ENCODE data around the gene SLC38A9. TPM values are rescaled to one million over a fixed set of nuclear protein-coding genes. Genes with fewer than 3 reads are reported as not detected.

Gene SLC38A9
- polyA plus RNA-seq, 2 of the 4 experiments (the other 2 are of a cell fraction): 22.8 to 37.3 TPM

DNA sequence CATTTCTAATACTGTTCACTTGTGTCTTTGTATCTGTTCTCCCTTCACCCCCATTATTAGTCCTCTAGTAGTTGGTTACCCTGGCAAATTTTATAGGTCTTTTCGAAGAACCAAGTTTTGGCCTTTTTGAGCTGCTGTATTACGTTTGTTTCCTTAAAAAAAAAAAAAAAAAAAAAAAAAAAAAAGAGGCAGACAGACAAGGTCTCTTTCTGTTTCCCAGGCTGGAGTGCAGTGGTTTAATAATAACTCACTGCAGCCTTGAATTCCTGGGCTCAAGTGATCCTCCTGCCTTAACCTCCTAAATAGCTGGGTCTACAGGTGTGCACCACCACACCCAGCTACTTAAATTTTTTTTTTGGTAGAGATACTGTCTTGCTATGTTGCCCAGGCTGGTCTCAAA is 46.6 kb upstream of the SLC38A9 start:
- H3K4me2 ChIP-seq: peak overlapping the region; percentile 22; the same call in 2 of the 3 replicates
- H3K4me3 ChIP-seq: no peak overlapping the region
- WGBS (ENCODE audit: missing lambda C conversion rate): 82% methylated on average over 2 of the region's 2 CpGs
- no peak overlapping the region for H3K27ac ChIP-seq
- peaks cover 12% of the 10 kb centered on the region; the same call in 2 of the 3 replicates for H3K4me1 ChIP-seq
- ATAC-seq (no peak), DNase-seq (ENCODE audit: low read depth in 1 of 2, low spot score in 1 of 2) (no peak), FAIRE-seq (no peak)
- H3K9me3 ChIP-seq: no peaks in the 10 kb centered on the region
- ChIA-PET POLR2A (interaction anchor here (0.7 kb wide), 1 partner anchor 55 kb away, joined by 3 read pairs; no protein-coding TSS in a partner anchor), CTCF (interaction anchor here (0.7 to 1.2 kb wide), 2 partner anchors 130 to 162 kb away, joined by 3 to 6 read pairs; no protein-coding TSS in a partner anchor)
- no peak for TF ChIP-seq ZNF302 (CRISPR knock-in tag; IDR thresholded peaks at IDR 0.05)
- no peak for TF ChIP-seq RARB (CRISPR knock-in tag; IDR thresholded peaks at IDR 0.05)
- no peak for TF ChIP-seq FOSB (CRISPR knock-in tag; IDR thresholded peaks at IDR 0.05)
- TF ChIP-seq HOXB5 (CRISPR knock-in tag; IDR thresholded peaks at IDR 0.05): no peak

DNA sequence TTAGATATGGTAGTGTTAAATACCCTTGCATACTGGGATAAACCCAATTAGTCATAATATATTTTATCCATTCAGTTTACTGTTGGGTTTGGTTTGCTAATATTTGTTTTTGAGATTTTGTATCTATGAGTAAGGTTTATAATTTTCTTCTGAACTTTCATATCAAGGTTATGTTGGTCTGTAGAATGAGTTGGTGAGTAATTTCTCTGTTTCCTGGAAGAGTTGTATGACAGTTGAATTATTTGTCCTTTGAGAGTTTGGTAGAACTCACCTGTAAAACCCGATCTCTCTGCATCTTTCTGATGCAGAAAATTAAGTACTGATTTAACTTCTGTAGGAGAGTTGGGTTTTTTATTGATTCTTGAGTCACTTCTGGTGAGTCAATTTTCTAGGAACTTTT is 46.1 kb upstream of the SLC38A9 start:
- Histone ChIP-seq H3K4me2 (peak overlapping the region; percentile 22; the same call in 2 of the 3 replicates), H3K27ac (no peak overlapping the region), H3K9me3 (no peaks in the 10 kb centered on the region), H3K4me1 (peaks cover 12% of the 10 kb centered on the region; the same call in 2 of the 3 replicates), H3K4me3 (no peak overlapping the region)
- 47% methylated on average over 1 of the region's 1 CpG for WGBS (ENCODE audit: missing lambda C conversion rate)
- FAIRE-seq (no peak), DNase-seq (ENCODE audit: low read depth in 1 of 2, low spot score in 1 of 2) (peak in 1 of 2 experiments; percentile 13), ATAC-seq (no peak)
- TF ChIP-seq RCOR1 (IDR thresholded peaks at IDR 0.05; ENCODE audit: low read depth, low read length) (no peak), EHMT2 (IDR thresholded peaks at IDR 0.05; ENCODE audit: low read depth) (no peak), HOXB5 (CRISPR knock-in tag; IDR thresholded peaks at IDR 0.05) (no peak), MAZ (IDR thresholded peaks at IDR 0.05; ENCODE audit: borderline replicate concordance, low read depth, low read length) (no peak), FOSL2 (IDR thresholded peaks at IDR 0.05) (no peak), FOSL2 (CRISPR knock-in tag; IDR thresholded peaks at IDR 0.05) (peak; percentile 29; the same call in 1 of the 2 replicates), JUNB (IDR thresholded peaks at IDR 0.05) (0 out of 2 replicates have a peak, but pooled peaks have one; percentile 12)
- POLR2A ChIA-PET: no interaction called here
- CTCF ChIA-PET: interaction anchor here (1.2 kb wide), 1 partner anchor 162 kb away, joined by 6 read pairs; no protein-coding TSS in a partner anchor

DNA sequence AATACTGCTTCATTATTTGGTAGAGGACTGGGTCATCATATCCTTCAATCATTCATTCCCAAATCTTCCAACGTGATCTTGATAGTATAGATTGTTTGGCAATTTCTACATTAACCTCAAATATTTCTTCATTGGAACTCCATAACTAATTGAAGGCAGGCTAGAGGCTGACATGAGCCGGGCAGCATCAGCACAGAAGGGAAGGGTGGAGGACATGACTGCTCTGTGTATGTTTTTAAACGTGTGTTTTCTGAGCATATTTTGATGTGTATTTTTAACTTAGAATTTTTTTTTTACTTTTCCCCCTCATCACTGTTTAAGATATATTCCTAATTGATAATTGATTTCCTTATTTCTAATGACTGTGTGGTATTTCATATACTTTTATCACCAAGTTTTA is 38.4 kb upstream of the SLC38A9 start:
- no peak for FAIRE-seq
- no peak overlapping the region for H3K4me2 ChIP-seq
- no peaks in the 10 kb centered on the region for H3K4me1 ChIP-seq
- no peak for DNase-seq (ENCODE audit: low read depth in 1 of 2, low spot score in 1 of 2)
- no peaks in the 10 kb centered on the region for H3K9me3 ChIP-seq
- H3K4me3 ChIP-seq: no peak overlapping the region
- no peak for ATAC-seq
- 85% methylated on average over 3 of the region's 3 CpGs for WGBS (ENCODE audit: missing lambda C conversion rate)
- ChIA-PET POLR2A (no interaction called here), CTCF (no interaction called here)
- no peak overlapping the region for H3K27ac ChIP-seq
- TF ChIP-seq ESRRA (IDR thresholded peaks at IDR 0.05; ENCODE audit: borderline replicate concordance, low read length) (no peak), KDM1A (IDR thresholded peaks at IDR 0.05; ENCODE audit: low read depth) (no peak), JUNB (IDR thresholded peaks at IDR 0.05) (no peak), HOXB13 (CRISPR knock-in tag; IDR thresholded peaks at IDR 0.05; ENCODE audit: low read depth) (no peak), MAZ (IDR thresholded peaks at IDR 0.05; ENCODE audit: borderline replicate concordance, low read depth, low read length) (no peak), GATA3 (IDR thresholded peaks at IDR 0.05; ENCODE audit: borderline replicate concordance) (no peak), RAD21 (conservative IDR thresholded peaks at IDR 0.05 in 1 of 2, IDR thresholded peaks at IDR 0.05 in 1 of 2) (no peak), SREBF2 (IDR thresholded peaks at IDR 0.05) (no peak)
- TF ChIP-seq, protein P1, sequence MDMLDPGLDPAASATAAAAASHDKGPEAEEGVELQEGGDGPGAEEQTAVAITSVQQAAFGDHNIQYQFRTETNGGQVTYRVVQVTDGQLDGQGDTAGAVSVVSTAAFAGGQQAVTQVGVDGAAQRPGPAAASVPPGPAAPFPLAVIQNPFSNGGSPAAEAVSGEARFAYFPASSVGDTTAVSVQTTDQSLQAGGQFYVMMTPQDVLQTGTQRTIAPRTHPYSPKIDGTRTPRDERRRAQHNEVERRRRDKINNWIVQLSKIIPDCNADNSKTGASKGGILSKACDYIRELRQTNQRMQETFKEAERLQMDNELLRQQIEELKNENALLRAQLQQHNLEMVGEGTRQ (IDR thresholded peaks at IDR 0.05): no peak
- TF ChIP-seq, protein P2, sequence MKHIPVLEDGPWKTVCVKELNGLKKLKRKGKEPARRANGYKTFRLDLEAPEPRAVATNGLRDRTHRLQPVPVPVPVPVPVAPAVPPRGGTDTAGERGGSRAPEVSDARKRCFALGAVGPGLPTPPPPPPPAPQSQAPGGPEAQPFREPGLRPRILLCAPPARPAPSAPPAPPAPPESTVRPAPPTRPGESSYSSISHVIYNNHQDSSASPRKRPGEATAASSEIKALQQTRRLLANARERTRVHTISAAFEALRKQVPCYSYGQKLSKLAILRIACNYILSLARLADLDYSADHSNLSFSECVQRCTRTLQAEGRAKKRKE (CRISPR knock-in tag; IDR thresholded peaks at IDR 0.05; ENCODE audit: low read depth): no peak

DNA sequence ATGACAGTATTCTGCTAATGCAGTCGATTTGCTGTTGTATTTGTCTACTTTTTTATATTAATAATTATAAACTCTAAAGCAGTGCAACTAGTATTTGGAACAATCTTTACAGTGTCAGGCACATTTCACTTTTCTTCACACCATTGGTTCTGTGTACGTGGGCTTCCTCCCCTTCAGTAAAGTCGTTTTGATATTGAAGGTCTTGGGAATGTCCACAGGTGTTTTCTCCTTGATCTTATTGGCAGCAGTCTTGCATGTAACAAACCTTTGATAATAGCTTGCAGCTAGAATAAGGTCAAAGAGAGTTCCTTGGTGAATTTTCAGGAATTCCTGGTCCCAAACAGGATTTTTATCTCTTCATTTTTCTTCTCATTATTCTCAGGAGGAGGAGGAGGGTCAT is 37.9 kb upstream of the SLC38A9 start:
- Histone ChIP-seq H3K4me3 (no peak overlapping the region), H3K4me2 (no peak overlapping the region), H3K27ac (no peak overlapping the region), H3K9me3 (no peaks in the 10 kb centered on the region), H3K4me1 (no peaks in the 10 kb centered on the region)
- DNase-seq (ENCODE audit: low read depth in 1 of 2, low spot score in 1 of 2) (no peak), ATAC-seq (no peak), FAIRE-seq (no peak)
- WGBS (ENCODE audit: missing lambda C conversion rate): 40% methylated on average over 3 of the region's 3 CpGs
- ChIA-PET CTCF (no interaction called here), POLR2A (no interaction called here)
- no peak for TF ChIP-seq SMC3 (IDR thresholded peaks at IDR 0.05)
- no peak for TF ChIP-seq POLR2AphosphoS2 (conservative IDR thresholded peaks at IDR 0.05; ENCODE audit: low read length)
- no peak for TF ChIP-seq HOXB5 (CRISPR knock-in tag; IDR thresholded peaks at IDR 0.05)
- no peak for TF ChIP-seq EHF (CRISPR knock-in tag; IDR thresholded peaks at IDR 0.05)
- TF ChIP-seq, protein P3, sequence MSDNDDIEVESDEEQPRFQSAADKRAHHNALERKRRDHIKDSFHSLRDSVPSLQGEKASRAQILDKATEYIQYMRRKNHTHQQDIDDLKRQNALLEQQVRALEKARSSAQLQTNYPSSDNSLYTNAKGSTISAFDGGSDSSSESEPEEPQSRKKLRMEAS (IDR thresholded peaks at IDR 0.05): no peak
- TF ChIP-seq POLR2A (IDR thresholded peaks at IDR 0.05; ENCODE audit: low read length): no peak
- no peak for TF ChIP-seq RCOR1 (IDR thresholded peaks at IDR 0.05; ENCODE audit: low read depth, low read length)
- TF ChIP-seq, protein P4, sequence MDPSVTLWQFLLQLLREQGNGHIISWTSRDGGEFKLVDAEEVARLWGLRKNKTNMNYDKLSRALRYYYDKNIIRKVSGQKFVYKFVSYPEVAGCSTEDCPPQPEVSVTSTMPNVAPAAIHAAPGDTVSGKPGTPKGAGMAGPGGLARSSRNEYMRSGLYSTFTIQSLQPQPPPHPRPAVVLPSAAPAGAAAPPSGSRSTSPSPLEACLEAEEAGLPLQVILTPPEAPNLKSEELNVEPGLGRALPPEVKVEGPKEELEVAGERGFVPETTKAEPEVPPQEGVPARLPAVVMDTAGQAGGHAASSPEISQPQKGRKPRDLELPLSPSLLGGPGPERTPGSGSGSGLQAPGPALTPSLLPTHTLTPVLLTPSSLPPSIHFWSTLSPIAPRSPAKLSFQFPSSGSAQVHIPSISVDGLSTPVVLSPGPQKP (IDR thresholded peaks at IDR 0.05; ENCODE audit: low read depth, low read length): no peak
- TF ChIP-seq RAD21 (conservative IDR thresholded peaks at IDR 0.05 in 1 of 2, IDR thresholded peaks at IDR 0.05 in 1 of 2): no peak
- no peak for TF ChIP-seq HOXA7 (CRISPR knock-in tag; IDR thresholded peaks at IDR 0.05)
- TF ChIP-seq NFE2L2 (conservative IDR thresholded peaks at IDR 0.05; ENCODE audit: low read length): no peak
- no peak for TF ChIP-seq RFX5 (IDR thresholded peaks at IDR 0.05)
- TF ChIP-seq MAZ (IDR thresholded peaks at IDR 0.05; ENCODE audit: borderline replicate concordance, low read depth, low read length): no peak
- no peak for TF ChIP-seq MYC (IDR thresholded peaks at IDR 0.05; ENCODE audit: borderline replicate concordance, low read length)
- TF ChIP-seq BHLHE40 (IDR thresholded peaks at IDR 0.05; ENCODE audit: low read depth, low read length): no peak
- no peak for TF ChIP-seq ZSCAN20 (CRISPR knock-in tag; IDR thresholded peaks at IDR 0.05)
- TF ChIP-seq CEBPB (IDR thresholded peaks at IDR 0.05): no peak

Data from A549 (cell line).